AG08396 (cell line): ENCODE data around the gene BRIX1.
A peak's percentile ranks its signal among the peaks of the same experiment; 100 is the strongest.

Experiments used
- DNase-seq: peaks from one replicate; pipeline ENCODE4 v3.0.0; 2012; ENCODE audit warnings: low spot score, mixed read lengths

Gene BRIX1, protein sequence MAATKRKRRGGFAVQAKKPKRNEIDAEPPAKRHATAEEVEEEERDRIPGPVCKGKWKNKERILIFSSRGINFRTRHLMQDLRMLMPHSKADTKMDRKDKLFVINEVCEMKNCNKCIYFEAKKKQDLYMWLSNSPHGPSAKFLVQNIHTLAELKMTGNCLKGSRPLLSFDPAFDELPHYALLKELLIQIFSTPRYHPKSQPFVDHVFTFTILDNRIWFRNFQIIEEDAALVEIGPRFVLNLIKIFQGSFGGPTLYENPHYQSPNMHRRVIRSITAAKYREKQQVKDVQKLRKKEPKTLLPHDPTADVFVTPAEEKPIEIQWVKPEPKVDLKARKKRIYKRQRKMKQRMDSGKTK

DNA sequence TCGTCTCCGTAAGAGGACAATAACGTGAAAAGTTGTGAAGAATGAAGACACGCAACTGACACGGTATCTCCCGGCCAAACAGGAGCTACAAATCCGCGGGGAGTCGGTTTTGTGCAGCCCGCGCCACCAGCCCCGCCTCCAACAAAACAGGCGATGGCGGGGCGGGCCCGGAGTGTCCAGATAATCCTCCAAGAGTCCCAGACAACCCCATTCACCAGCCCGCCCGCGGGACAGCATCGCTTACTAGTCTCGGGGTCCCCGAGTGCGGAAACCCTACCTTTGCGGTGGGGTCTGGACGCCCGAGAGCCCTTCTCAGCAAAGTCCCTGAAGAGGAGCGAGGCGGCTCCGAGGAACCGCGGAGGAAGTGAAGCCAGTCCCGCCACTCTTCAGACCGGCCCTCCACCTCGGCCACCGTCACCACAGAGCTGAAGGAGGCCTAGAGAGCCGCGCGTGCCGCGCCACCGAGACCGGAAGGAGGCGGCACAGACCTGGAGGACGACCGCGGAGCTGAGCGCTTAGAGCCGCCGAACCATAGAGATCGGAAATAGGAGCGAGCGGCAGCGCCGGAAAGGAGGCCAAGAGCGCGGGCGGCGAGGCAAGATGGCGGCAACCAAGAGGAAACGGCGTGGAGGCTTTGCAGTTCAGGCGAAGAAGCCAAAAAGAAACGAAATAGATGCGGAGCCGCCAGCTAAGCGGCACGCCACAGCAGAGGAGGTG lies at the start of gene BRIX1, which contains the start of gene RAD1:
BRIX1 (plus strand) TSS at position 573 of the 717 bp plus-strand sequence; CDS start at position 601, 28 bp downstream.
RAD1 (minus strand) TSS at position 366 of the 717 bp plus-strand sequence. CDS start 612 bp downstream, outside the sequence.
- DNase-seq = peak; percentile 88

- DNase-seq = no peak
Measured at GRCh38 chr5:34866989-34867471, 48.5 kb upstream of the BRIX1 start.

GRCh38 chr5:34867660-34868059 lies 47.9 kb upstream of the BRIX1 start:
- DNase-seq = no peak

- DNase-seq = no peak
Measured at GRCh38 chr5:34868791-34869190, 46.7 kb upstream of the BRIX1 start.

DNA sequence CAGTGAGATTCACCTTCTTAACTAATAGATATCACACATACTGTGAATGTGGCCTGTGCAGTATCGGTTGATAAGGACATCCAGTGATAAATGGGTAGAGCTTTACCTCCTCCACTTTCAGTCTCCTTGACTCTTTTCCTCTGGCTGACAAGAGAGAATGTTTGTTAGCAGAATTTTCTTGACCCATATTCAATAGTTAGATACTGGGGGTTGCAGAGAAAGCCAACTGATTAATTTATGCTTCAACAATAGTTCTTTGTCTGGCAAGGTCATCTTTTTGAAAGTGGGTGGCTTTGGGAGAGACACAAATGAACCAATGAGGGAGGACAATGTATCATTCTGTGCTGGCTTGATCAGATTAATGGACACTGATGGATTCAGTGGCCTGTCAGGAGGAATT lies 46.3 kb upstream of the BRIX1 start:
- no peak for DNase-seq

DNA sequence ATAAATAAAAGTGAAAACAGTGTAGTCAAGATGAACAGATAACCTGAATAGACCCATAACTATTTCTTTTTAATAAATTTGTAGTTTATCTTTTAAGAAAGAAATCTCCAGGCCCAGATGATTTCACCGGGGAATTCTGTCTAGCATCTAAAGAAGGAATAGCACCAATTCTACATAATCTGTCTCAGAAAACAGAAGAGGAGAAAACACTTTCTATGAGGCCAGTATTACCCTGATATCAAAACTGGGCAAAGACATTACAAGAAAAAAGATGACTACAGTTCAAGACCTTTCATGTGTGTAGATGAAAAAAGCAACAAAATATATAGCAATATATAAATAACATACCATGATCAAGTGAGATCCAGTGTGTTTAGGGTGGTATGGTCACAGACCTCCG lies 45.1 kb upstream of the BRIX1 start:
- DNase-seq = no peak

GRCh38 chr5:34876275-34876674 lies 39.2 kb upstream of the BRIX1 start:
- no peak for DNase-seq

DNA sequence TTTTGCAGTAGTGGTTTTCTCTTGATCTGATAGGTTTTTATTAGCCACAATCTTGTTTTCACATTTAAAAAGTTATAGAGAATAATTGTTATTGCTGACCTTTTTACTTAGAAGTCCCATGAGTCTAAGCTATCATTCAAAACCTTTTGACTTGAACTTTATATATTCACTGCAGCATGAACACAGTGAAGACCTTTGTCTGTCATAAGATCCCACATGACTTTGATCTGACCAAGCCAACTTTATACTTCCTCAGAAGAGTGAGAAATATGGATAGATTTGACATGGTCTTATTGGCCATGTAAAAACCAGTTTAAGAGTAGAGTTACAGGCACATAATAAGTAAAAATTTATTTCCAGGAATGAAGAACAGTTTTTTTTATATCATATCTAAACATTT lies 34.3 kb upstream of the BRIX1 start:
- no peak for DNase-seq

DNA sequence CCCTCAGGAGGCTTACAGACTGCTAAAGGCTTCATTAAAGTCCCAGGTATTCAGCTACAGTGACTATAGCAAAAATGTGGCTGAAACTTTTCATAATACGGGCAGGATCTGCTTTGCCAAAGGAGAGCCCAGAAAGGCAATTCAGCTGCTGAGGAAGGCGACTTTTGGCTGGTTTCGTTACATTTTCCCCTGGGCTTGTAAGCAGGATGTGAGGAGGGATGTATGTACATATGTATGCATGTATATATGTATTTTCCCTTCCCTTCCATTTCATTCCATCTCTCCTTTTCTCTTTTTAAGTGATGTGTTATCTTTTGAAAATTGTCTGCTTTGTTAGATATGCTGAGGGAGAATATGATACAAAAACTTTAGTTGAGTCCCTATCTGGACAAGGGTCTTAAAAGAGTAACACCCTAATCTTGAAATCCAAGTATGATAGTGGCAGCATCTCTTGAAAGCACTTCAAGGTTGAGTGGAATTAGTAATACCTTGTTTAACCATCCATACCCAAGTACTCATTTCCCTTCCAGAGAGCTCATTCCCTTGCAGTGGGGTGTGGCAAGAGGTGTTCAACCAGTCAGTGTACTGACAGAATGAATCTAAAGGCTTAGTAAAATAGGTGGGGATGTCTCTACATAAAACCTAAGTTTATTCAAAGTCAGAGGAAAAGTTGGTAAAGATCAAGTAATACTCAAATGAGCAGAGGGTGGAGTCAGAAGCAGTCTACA lies 29.0 kb upstream of the BRIX1 start:
- no peak for DNase-seq

DNA sequence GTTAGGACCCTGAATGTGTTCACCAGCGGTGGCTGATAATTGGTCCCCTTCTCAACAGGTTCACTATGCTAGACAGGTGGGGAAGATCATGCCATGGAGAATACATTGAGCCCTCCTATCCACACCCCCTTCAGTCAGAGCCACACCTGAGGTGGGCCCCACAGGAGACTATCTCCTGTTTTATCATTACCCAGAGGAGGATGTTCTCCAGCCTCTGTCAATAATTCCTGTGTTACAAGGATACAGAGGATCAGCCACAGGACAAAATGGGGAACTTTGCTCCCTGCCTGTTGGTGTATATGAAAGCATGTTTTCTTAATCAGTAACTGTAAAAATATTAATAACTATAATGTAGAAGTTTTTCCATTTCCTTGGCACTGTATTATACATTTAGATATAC lies 26.1 kb upstream of the BRIX1 start:
- no peak for DNase-seq

DNA sequence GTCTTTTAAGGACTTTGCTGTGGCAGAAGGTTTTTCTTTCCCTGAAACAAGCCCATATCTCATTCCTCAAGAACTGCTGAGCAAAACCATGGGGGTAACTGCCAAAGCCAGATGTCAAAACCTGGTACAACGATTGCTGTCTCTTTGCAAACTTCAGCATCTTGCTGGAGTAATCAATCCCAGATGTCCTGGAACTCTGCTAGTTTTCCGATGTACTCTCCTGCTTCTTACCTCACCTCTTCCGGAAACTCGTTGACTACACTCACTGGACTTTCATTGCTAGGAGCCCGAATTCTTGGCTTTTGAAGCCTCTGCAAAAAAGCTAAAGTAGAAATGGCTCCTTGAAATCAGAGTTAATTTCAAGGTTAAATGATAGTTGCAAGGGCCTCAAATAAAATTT lies 23.5 kb upstream of the BRIX1 start:
- peak; percentile 34 for DNase-seq

DNA sequence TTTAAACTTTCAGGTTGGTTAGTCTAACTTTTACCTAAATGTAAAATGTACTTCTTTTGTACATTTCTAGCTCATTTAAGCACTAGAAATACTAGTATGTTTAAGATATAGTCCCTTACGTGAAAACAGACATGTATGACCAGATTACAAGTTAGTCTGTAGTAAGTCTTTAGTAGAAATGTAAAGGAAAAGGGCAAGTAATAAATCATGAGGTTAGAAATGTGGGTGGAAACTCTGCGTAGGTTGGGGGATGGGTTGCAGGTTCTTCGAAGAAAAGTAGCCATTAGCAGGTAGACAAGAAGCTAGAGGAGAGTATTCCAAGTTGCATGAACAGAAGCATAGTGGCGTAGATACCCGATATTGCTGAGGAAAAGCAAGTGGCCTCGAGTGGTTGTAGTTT lies 23.1 kb upstream of the BRIX1 start:
- no peak for DNase-seq

- DNase-seq = no peak
Measured at GRCh38 chr5:34894716-34895115, 20.8 kb upstream of the BRIX1 start.

DNA sequence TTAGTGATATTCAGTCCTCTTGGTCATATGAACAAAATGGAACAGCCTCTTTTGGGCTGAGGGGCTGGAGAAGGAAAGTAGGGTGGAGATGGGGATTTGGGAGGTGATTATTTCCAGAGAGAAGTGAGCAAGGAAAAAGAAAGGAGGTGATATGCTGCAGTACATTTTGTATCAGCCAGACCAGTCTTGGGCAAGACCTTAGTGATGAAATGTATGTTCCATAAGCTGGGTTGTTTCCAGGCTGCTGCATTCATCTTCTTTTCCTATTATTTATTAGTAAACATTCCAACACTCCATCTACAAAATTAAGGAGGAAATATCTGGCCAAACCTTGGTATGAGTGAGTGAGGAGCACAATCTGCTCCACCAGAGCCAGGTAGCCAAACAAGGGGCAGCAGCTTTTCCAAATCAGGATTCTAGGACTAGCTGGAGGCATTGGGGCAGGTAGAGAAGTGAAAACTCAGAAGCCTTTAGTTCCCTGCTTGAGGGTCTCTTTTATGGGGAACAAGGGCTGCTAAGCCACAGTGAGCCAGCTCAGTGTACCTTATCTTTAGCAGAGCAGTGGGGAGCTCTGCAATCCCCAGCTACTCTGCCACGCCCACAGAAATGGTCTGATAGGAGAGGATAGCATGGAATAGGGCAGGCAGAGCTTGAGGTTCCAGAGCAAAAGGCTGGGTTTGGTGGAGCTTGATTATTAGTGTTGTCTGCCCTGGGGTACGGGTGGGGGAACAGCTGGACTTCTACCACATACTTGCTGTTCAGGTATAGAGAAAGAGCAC lies 19.7 kb upstream of the BRIX1 start:
- DNase-seq = no peak

- DNase-seq = no peak
Measured at GRCh38 chr5:34897646-34898045, 17.9 kb upstream of the BRIX1 start.

- peak; percentile 59 for DNase-seq
Measured at GRCh38 chr5:34898258-34898895, 17.1 kb upstream of the BRIX1 start.

DNA sequence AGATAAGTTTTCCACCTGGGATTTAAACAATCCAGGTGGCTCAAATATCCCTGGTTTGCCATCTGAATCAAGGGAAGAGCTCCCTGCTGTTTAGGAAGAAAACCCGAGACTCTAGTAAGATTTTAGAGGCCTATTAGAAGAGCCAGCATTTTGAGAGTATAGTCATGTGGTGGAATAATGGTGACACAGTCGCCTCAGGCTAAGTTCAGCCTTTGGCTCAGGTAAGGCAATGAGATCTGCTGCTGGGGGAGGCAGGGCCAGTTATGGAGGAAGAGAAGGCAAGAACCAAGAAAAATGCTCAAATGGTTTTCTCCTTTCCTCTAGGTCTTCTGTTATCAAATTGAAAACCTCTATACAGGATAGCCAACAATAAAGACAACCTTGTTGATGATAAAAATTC lies 16.4 kb upstream of the BRIX1 start:
- no peak for DNase-seq

DNA sequence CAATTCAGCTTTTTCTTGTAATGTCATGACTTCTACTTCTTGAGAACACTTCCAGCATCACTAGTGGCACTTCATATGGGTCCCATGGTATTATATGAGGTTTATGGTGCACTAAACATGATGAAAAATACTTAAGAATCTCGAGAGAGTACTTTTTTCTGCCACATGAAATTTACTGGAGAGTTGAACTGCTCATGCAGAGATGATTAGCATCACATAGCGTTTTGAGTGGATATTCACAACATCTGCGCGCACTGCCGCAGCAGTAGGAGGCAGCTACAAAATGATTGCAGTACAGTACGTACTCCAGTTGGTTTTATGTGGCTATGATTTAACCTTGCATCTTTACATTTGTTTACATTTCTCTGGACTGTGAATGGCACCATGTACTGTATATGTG lies 14.9 kb upstream of the BRIX1 start:
- DNase-seq = no peak

DNA sequence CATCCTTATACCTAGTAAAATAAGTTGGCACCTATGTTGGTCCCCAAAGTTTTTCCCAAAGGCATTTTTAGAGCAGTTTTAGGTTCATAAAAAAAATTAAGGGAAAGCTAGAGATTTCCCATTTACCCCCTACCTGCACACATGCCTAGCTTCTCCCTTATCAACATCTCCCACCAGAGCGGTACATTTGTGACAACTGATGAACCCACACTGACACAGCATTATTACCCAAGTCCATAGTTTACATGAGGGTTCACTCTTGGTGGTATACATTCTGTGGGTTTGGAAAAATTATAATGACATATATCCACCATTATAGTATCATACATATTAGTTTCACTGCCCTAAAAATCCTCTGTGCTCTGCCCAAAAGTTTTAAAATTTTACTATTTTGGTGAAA lies 12.3 kb upstream of the BRIX1 start:
- no peak for DNase-seq

DNA sequence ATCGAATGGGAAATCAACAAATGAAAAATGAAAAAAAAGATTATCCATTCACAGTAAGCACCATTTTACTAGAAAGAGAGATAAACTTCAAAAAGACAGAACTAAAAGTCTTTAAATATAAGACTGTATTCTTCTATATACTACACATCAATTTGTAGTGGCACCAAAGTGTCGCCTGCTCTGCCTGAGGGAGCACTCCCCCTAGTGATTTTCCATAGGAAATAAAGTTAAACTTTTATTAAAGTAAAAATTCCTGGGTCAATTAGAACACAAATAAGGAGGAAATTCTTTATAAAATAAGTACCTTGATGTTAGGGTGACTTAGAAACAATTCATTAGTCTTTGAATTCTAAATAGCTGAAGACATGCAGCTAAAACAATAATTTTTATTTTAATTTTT lies 9.9 kb upstream of the BRIX1 start:
- DNase-seq = peak; percentile 8

GRCh38 chr5:34913072-34913471 lies 2.4 kb upstream of the BRIX1 start:
- DNase-seq = peak; percentile 30
